Endodermal cell (in vitro differentiated cells): Measurements from ENCODE around the gene TMEM238. TPM values are rescaled to one million over a fixed set of nuclear protein-coding genes. Genes with fewer than 3 reads are reported as not detected.

Experiments
- DNase-seq: peaks from one replicate; pipeline ENCODE4 v3.0.0-alpha.2; 2017
- H3K27ac ChIP-seq: 2 replicates; pipeline ENCODE4 v1.5.1; 2013; ENCODE audit warnings: mild to moderate bottlenecking, low read depth, low read length, moderate library complexity
- H3K27me3 ChIP-seq: 2 replicates; pipeline ENCODE4 v1.6.1; 2013; ENCODE audit warnings: mild to moderate bottlenecking, low read length, moderate library complexity; ENCODE audit not compliant: insufficient read depth, control insufficient read depth, poor library complexity, severe bottlenecking
- H3K36me3 ChIP-seq: 2 replicates; pipeline ENCODE4 v1.7.0; 2013; ENCODE audit warnings: mild to moderate bottlenecking, low read length, moderate library complexity; ENCODE audit not compliant: control insufficient read depth, insufficient read depth
- H3K4me1 ChIP-seq: one replicate; pipeline ENCODE4 v1.7.0; 2013; ENCODE audit warnings: low read length; ENCODE audit not compliant: control insufficient read depth, insufficient read depth
- H3K4me3 ChIP-seq: 2 replicates; pipeline ENCODE4 v1.5.1; 2013; ENCODE audit warnings: mild to moderate bottlenecking, low read length, moderate library complexity
- H3K9ac ChIP-seq: 2 replicates; pipeline ENCODE4 v1.6.1; 2013; ENCODE audit warnings: mild to moderate bottlenecking, low read length, moderate library complexity; ENCODE audit not compliant: poor library complexity, severe bottlenecking; ENCODE audit errors: extremely low read depth
- H3K9me3 ChIP-seq: 2 replicates; pipeline ENCODE4 v1.6.1; 2013; ENCODE audit warnings: mild to moderate bottlenecking, low read length, moderate library complexity; ENCODE audit not compliant: control insufficient read depth
- H3K27ac Mint-ChIP-seq: 2 replicates; pipeline ENCODE4 v1.8.0; 2020; ENCODE audit warnings: mixed read lengths
- H3K27me3 Mint-ChIP-seq: 2 replicates; pipeline ENCODE4 v1.8.0; 2021; ENCODE audit warnings: mild to moderate bottlenecking, mixed read lengths; ENCODE audit not compliant: insufficient read depth
- H3K36me3 Mint-ChIP-seq: 2 replicates; pipeline ENCODE4 v1.8.0; 2020; ENCODE audit warnings: low read depth, mixed read lengths
- H3K4me1 Mint-ChIP-seq: 2 replicates; pipeline ENCODE4 v1.8.0; 2020; ENCODE audit warnings: mixed read lengths
- H3K4me3 Mint-ChIP-seq: 2 replicates; pipeline ENCODE4 v1.8.0; 2020; ENCODE audit warnings: mild to moderate bottlenecking, moderate library complexity, mixed read lengths
- H3K9me3 Mint-ChIP-seq: 2 replicates; pipeline ENCODE4 v1.8.0; 2020; ENCODE audit warnings: mild to moderate bottlenecking, mixed read lengths
- CTCF ChIP-seq: fragments of 200-600 bp; sonication (generic); conservative IDR thresholded peaks from 2 replicates; pipeline ENCODE4 v1.5.0; 2021; ENCODE audit warnings: antibody characterized with exemption, mild to moderate bottlenecking
- WGBS, 2 experiments: methylation state at CpG; one replicate each; pipeline versions ENCODE4 v1.1.5 to v1.1.7; 2013; ENCODE audit warnings: missing lambda C conversion rate in 2 of 2, mixed read lengths in 1 of 2; ENCODE audit not compliant: insufficient coverage in 1 of 2, insufficient read length in 1 of 2; 5-methylcytosine and 5-hydroxymethylcytosine counted together
- total RNA-seq, 2 donors: library from RNA; stranded (reverse); fragmentation: NEBNext Ultra II Directional in 1 of 2; extraction: Animal tissue kit (Norgen Biotek cat#: 25700) in 1 of 2; gene quantifications; 2 replicates in 1 of 2; 3 replicates in 1 of 2; pipeline ENCODE4 v1.2.1, GENCODE V29; 2021

The TMEM238 gene
- total RNA-seq, 2 donors from 2014 or later: 3.9 to 4.4 TPM

DNA sequence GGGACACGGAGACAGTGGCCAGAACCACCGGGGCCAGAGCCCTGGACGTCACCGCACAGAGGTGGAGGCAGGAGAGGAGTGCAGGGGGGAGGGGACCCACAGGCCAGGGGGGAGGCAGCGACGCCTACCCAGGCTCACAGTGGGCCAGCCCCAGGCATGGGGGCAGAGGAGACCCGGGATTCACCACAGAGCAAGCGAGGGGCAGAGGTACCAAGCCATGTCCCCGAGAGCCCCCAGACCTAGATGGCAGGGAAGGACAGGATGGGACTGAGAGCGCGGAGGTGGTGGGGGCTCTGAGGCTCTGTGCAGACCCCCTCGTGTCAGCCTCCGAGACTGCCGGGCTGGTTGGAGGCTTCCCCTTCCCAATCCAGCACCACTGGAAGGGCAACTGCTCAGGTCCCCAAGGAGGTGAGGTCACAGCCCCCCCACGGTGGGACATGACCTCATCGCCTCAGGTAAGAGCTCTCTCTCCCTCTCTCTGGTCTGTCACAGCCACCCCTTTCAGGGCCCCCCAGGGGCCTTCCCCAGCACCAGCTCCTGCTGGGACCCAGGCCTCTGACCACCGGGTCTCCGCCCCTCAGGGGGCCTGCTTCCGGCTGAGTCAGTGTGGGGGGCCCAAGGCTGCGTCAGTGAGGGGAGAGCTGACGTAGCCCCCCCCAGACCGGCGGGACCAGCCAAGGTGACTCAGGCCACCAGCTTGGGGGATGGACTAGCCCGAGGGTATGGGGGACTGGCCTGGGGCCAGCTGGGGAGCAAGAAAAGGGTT lies 11.6 kb downstream of the TMEM238 start:
- peak; percentile 67 for DNase-seq
- H3K9me3 ChIP-seq: no peaks in the 10 kb centered on the region
- Mint-ChIP-seq H3K27ac (no peak overlapping the region), H3K9me3 (no peaks in the 10 kb centered on the region), H3K36me3 (no peaks in the 10 kb centered on the region), H3K4me1 (peaks cover 14% of the 10 kb centered on the region), H3K27me3 (peaks cover 63% of the 10 kb centered on the region), H3K4me3 (no peak overlapping the region)
- H3K9ac ChIP-seq: no peak overlapping the region
- 63 to 66% methylated on average over 17 to 24 of the region's 24 CpGs for WGBS, 2 experiments
- H3K27ac ChIP-seq: no peak overlapping the region
- no peak overlapping the region for H3K4me3 ChIP-seq
- no peaks in the 10 kb centered on the region for H3K36me3 ChIP-seq
- H3K4me1 ChIP-seq: peaks cover 5% of the 10 kb centered on the region
- H3K27me3 ChIP-seq: peaks cover 51% of the 10 kb centered on the region
- TF ChIP-seq CTCF: no peak

DNA sequence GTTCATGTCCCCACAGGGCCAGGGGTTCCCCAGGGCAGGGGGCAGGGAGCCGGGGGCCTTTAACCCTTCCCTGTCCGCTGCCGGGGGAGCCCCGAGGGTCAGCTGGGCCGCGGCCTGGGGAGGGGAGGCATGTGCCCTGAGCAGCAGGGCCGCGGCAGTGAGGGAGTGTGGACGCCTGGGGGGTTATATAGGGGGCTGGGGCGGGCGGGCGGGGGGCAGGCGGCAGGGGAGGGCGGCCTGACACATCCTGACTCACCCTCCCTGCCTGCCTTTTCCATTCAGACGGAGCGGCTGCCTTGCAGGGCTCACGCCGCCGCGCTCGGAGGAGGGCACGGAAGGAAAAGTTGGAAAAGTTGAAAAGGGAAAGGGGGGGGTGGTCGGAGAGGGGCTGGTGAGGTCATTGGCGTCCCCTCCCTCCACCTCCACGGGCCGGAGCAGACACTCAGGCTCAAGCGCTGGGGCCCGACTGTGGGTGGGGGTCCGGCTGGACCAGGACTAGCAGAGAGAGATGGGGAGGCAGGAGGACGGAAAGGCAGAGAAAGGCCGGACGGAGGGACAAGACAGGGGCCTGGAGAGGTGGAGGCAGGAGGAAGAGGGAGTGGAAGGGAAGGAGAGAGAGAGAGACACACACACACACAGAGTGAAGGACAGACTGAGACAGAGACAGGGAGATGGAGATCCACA lies 13.6 kb downstream of the TMEM238 start, which contains the start of gene IL11:
IL11 (minus strand) TSS at position 159 of the 684 bp plus-strand sequence; CDS start at position 6, 153 bp downstream.
- H3K36me3 ChIP-seq: no peaks in the 10 kb centered on the region
- no peak within 1 kb of the TSS for H3K9ac ChIP-seq
- Mint-ChIP-seq H3K4me1 (peaks cover 8% of the 10 kb centered on the region), H3K36me3 (no peaks in the 10 kb centered on the region), H3K4me3 (peak within 1 kb of the TSS; percentile 60), H3K27me3 (peaks cover 59% of the 10 kb centered on the region), H3K9me3 (no peaks in the 10 kb centered on the region), H3K27ac (no peak within 1 kb of the TSS)
- no peaks in the 10 kb centered on the region for H3K9me3 ChIP-seq
- DNase-seq: peak; percentile 70
- H3K4me1 ChIP-seq: peaks cover 5% of the 10 kb centered on the region
- WGBS, 2 experiments: 13 to 18% methylated on average over 6 to 26 of the region's 32 CpGs
- H3K27ac ChIP-seq: no peak within 1 kb of the TSS
- no peak for TF ChIP-seq CTCF
- peak within 1 kb of the TSS; percentile 49 for H3K4me3 ChIP-seq
- peaks cover 49% of the 10 kb centered on the region for H3K27me3 ChIP-seq

- peaks cover 8% of the 10 kb centered on the region for H3K4me1 Mint-ChIP-seq
- peak overlapping the region; percentile 60 for H3K4me3 Mint-ChIP-seq
- Histone ChIP-seq H3K27me3 (peaks cover 49% of the 10 kb centered on the region), H3K4me3 (peak overlapping the region; percentile 49), H3K27ac (no peak overlapping the region), H3K9me3 (no peaks in the 10 kb centered on the region), H3K36me3 (no peaks in the 10 kb centered on the region), H3K4me1 (peaks cover 5% of the 10 kb centered on the region), H3K9ac (no peak overlapping the region)
- H3K27me3 Mint-ChIP-seq: peaks cover 62% of the 10 kb centered on the region
- no peaks in the 10 kb centered on the region for H3K36me3 Mint-ChIP-seq
- DNase-seq: peak; percentile 95
- 1 to 2% methylated on average over 23 to 53 of the region's 59 CpGs for WGBS, 2 experiments
- H3K27ac Mint-ChIP-seq: no peak overlapping the region
- TF ChIP-seq CTCF: no peak
- no peaks in the 10 kb centered on the region for H3K9me3 Mint-ChIP-seq
These were observed 14.3 kb downstream of the TMEM238 start for GRCh38 chr19:55369653-55370304.
